Ovary (tissue), 9 donors: ENCODE measurements around the gene MEF2B. TPM values are rescaled to one million over a fixed set of nuclear protein-coding genes. Genes with fewer than 3 reads are reported as not detected.

Source experiments
- DNase-seq, 5 donors: peaks; one replicate each; pipeline ENCODE4 v3.0.0-alpha.2; 2019 to 2020
- H3K27ac ChIP-seq, 2 donors: fragments of 200-600 bp; one replicate each; pipeline versions ENCODE4 v1.5.1 to v1.8.0; 2019 to 2022
- H3K27me3 ChIP-seq: fragments of 200-600 bp; one replicate; pipeline ENCODE4 v1.8.0; 2022
- H3K36me3 ChIP-seq: fragments of 200-600 bp; sonication (generic); one replicate; pipeline ENCODE4 v1.5.1; 2019
- H3K4me1 ChIP-seq: one replicate; pipeline ENCODE4 v1.8.1; 2013; ENCODE audit warnings: mild to moderate bottlenecking, moderate library complexity; ENCODE audit not compliant: insufficient read depth
- H3K4me3 ChIP-seq: fragments of 200-600 bp; sonication (generic); one replicate; pipeline ENCODE4 v1.5.1; 2017
- H3K9me3 ChIP-seq, 2 donors: fragments of 200-600 bp in 1 of 2; sonication (generic) in 1 of 2; one replicate each; pipeline versions ENCODE4 v1.5.1 to v1.8.1; 2013 to 2019; ENCODE audit warnings: mild to moderate bottlenecking in 1 of 2, moderate library complexity in 1 of 2
- EP300 ChIP-seq: sonication (generic); formaldehyde crosslinking; IDR thresholded peaks from one replicate; pipeline ENCODE4 v1.6.1; 2017; ENCODE audit warnings: antibody characterized with exemption
- POLR2A ChIP-seq: fragments of 450-650 bp; IDR thresholded peaks from one replicate; pipeline ENCODE4 v1.6.1; 2017; ENCODE audit warnings: antibody characterized with exemption, mild to moderate bottlenecking, moderate library complexity
- WGBS, 3 donors: extraction: QIAGEN DNeasy Blood & Tissue Kit in 1 of 3; methylation state at CpG; one replicate each; pipeline versions ENCODE4 v1.1.5 to v1.1.7; 2013 to 2017; 5-methylcytosine and 5-hydroxymethylcytosine counted together
- intact Hi-C, 4 donors: fragments of 100-400 bp; cut with DNase I; formaldehyde crosslinking; loops; one replicate each; pipeline versions ENCODE4 v1.11.0 to v1.15.1; 2022 to 2023
- polyA plus RNA-seq, 2 donors: library from polyadenylated mRNA; stranded (reverse); fragments of 200-250 nt in 1 of 2; fragments of 350-450 nt in 1 of 2; fragmentation: Illumina TruSeq in 1 of 2; extraction: RNeasy Lipid Tissue Mini Kit (QIAGEN cat#74804) in 1 of 2; gene quantifications; one replicate each; pipeline ENCODE4 v1.2.3, GENCODE V29; 2013 to 2014
- total RNA-seq, 7 donors: library from RNA; depleted of rRNA in 2 of 7; stranded (reverse); fragments of >200 nt in 2 of 7; fragmentation: NEBNext Ultra II Directional in 3 of 7; extraction: Animal tissue kit (Norgen Biotek cat#: 25700) in 3 of 7; gene quantifications; one replicate each; pipeline versions ENCODE4 v1.1.0 to v1.2.4, GENCODE V29; 2016 to 2023
- TF ChIP-seq, protein P1 (sequence below), 3 donors: fragments of 450-650 bp in 2 of 3; fragments of 200-600 bp in 1 of 3; IDR thresholded peaks; one replicate each; pipeline versions ENCODE4 v1.5.1 to v1.8.0; 2016 to 2022; ENCODE audit warnings: antibody characterized with exemption in 3 of 3, mild to moderate bottlenecking in 1 of 3
- donor health status: DM: no; HTN: no; CAD: no; lungs with moderate emphysema.
- donor health status: DM: no; HTN: no; CAD: no.
- donor health status: Bipolar disorder and iron deficiency.
- donor health status: DM: yes; HTN: yes; CAD: no.
- donor health status: DM: no; HTN: no; CAD: no.
- donor health status: DM: yes; HTN: yes; CAD: no.

Gene MEF2B
- total and polyA plus RNA-seq, 9 donors: 0.35 to 3.6 (median 1.4) TPM; not detected in 1

DNA sequence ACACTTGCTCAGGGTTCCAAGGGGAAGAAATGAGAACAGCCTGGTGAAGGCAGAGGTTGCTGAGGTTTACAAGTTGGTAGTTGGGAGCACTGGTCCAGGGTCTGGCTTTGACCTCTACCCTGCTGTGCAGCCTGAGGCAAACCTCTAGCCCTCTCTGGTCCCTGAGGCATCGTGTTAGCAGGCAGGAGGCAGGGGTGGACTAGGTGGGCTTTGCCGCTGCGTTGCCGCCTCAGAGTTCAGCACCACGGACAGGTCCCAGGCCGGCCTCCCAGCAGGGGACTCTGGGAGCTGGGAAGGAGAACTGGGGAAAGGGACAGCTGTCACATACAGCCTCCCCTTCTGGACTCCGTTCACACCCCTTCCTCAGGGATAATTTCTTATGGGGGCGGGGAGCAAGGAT, 44.8 kb upstream of the MEF2B start:
- WGBS, 3 donors: 0 to 2% (median 1%) methylated on average over 8 of the region's 8 CpGs
- intact Hi-C loops: no loop called here
- TF ChIP-seq POLR2A: no peak
- TF ChIP-seq EP300: no peak
- TF ChIP-seq, protein P1, sequence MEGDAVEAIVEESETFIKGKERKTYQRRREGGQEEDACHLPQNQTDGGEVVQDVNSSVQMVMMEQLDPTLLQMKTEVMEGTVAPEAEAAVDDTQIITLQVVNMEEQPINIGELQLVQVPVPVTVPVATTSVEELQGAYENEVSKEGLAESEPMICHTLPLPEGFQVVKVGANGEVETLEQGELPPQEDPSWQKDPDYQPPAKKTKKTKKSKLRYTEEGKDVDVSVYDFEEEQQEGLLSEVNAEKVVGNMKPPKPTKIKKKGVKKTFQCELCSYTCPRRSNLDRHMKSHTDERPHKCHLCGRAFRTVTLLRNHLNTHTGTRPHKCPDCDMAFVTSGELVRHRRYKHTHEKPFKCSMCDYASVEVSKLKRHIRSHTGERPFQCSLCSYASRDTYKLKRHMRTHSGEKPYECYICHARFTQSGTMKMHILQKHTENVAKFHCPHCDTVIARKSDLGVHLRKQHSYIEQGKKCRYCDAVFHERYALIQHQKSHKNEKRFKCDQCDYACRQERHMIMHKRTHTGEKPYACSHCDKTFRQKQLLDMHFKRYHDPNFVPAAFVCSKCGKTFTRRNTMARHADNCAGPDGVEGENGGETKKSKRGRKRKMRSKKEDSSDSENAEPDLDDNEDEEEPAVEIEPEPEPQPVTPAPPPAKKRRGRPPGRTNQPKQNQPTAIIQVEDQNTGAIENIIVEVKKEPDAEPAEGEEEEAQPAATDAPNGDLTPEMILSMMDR (IDR thresholded peaks at IDR 0.05): no peak
- Histone ChIP-seq H3K27me3 (no peaks in the 10 kb centered on the region), H3K36me3 (no peaks in the 10 kb centered on the region), H3K4me3 (no peak overlapping the region), H3K4me1 (no peaks in the 10 kb centered on the region), H3K27ac (no peak overlapping the region), H3K9me3 (no peaks in the 10 kb centered on the region)
- DNase-seq: peak in 2 of 5 donors; percentile 60 to 68

DNA sequence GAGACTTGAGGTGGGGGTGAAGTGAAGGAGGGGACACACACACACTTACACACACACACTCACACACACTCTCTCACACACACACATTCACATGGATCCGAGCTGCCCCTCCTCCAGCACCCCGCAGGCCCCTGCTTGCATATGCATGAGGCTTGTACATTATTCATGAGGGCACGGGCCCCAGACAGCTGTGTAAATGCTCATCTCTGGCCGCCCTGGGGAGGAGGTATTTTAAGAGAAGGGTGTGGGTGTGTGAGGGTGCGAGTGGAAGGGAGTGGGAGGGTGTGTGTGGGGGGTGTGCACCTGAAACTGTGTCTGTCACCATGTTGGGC, 44.1 kb upstream of the MEF2B start:
- H3K4me1 ChIP-seq: no peaks in the 10 kb centered on the region
- H3K36me3 ChIP-seq: no peaks in the 10 kb centered on the region
- TF ChIP-seq, protein P1 (IDR thresholded peaks at IDR 0.05): no peak
- TF ChIP-seq POLR2A: no peak
- TF ChIP-seq EP300: no peak
- 2 to 5% (median 5%) methylated on average over 5 of the region's 5 CpGs for WGBS, 3 donors
- intact Hi-C loops: no loop called here
- no peak overlapping the region for H3K4me3 ChIP-seq
- H3K27ac ChIP-seq: no peak overlapping the region
- H3K9me3 ChIP-seq: no peaks in the 10 kb centered on the region
- no peak for DNase-seq
- H3K27me3 ChIP-seq: no peaks in the 10 kb centered on the region

DNA sequence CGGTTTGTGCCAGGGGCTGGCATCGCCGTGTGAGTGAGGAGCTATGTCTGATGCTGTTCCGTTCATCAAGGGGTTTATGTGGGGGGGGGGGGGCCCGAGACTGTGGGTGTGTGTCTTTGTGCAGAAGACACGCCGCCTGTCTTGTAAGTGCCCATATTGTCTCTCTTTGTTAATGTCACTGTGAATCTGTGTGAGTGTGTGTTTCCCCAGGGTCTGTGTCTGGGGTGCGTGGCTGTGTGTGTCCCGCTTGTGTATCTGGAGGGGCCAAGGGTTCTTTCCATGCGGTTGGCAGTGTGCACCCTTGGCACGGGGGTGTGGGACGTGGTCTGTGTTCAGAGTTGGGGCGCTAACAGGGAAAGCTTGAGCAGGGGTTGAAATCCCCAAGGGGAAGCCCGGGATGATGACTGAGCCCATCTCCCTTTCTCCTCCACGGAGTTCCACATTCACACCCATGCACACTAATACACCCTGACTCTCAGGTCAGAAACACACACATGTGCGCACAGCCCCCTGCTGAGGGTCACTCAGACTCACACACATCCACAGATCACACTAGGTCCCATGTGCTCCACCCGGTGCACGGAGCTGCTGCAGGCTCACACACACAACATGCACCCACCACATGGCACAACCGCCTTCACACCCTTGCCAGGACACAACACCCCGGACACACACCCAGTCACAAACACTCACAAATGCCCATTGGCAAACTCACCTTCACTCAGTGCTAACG, 43.5 kb upstream of the MEF2B start:
- Histone ChIP-seq H3K27me3 (no peaks in the 10 kb centered on the region), H3K4me1 (no peaks in the 10 kb centered on the region), H3K4me3 (no peak overlapping the region), H3K9me3 (no peaks in the 10 kb centered on the region), H3K36me3 (no peaks in the 10 kb centered on the region), H3K27ac (no peak overlapping the region)
- DNase-seq: no peak
- intact Hi-C loops: no loop called here
- TF ChIP-seq, protein P1 (IDR thresholded peaks at IDR 0.05): no peak
- no peak for TF ChIP-seq EP300
- WGBS, 3 donors: 39 to 47% (median 41%) methylated on average over 21 of the region's 21 CpGs

DNA sequence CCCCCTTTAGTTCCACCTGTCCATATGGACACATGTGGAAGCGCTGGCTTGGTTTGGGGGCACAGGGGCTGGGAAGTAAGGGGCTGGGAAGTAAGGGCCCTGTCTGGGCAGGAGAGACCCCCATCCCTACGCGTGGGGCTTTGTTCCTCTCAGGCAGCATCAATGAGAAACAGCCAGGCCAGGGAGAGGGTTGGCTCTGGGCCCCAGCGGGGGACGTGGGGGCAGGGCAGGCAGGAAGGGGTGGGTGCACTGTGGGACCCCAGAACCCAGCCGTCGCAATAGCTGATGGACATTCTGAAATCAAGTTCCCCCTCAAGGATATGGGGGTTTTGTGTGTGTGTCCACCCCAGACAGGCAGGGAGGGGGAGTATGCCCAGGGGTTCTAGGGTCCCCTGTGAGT, 42.9 kb upstream of the MEF2B start:
- Histone ChIP-seq H3K9me3 (no peaks in the 10 kb centered on the region), H3K27ac (no peak overlapping the region), H3K27me3 (no peaks in the 10 kb centered on the region), H3K4me3 (no peak overlapping the region), H3K4me1 (no peaks in the 10 kb centered on the region), H3K36me3 (no peaks in the 10 kb centered on the region)
- no peak for TF ChIP-seq POLR2A
- no peak for TF ChIP-seq EP300
- TF ChIP-seq, protein P1 (IDR thresholded peaks at IDR 0.05): no peak
- intact Hi-C loops: no loop called here
- no peak for DNase-seq
- 0 to 10% (median 7%) methylated on average over 5 to 7 of the region's 7 CpGs for WGBS, 3 donors
